ENCODE measurements around the gene MACROH2A1. TPM values are rescaled to one million over a fixed set of nuclear protein-coding genes. Genes with fewer than 3 reads are reported as not detected.
"Not testable (repeated sequence)": the region's sequence is repeated elsewhere in the genome, so short reads cannot be mapped to it uniquely, and the experiment has no call there.

The MACROH2A1 gene
- polyA plus RNA-seq, 1 donor = 99.9 TPM

DNA sequence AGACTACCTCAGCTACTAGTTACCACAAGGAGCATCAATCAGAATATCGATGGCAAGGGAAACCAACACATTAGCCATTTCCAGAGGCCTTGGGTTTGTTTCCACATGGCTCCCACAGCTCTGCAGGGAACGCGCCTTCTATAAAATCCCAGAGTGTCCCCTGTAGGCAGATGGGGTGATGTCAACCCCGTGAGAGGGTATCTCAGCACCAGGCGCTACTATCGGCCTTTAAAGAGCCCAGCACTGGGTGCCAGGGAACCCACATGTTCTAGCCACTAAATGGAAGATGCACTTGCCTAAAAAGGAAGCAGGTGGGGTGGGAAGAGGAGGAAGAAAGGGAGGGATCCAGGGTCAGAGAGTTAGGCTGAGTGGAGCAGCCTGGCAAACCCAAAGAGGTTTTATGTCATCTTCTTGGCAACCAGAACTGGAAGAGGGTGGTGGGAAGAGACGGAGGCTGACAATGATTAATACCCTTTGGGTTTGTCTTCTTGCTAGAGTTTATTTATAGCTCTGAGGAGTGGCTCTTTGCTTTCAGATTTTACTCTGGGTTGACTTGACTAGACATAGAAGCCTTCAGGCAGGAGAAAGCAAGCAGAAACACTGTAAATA is 19.9 kb downstream of the MACROH2A1 start:
- no peak for DNase-seq (ENCODE audit: low read depth)

- no peak for DNase-seq (ENCODE audit: low read depth)
These were observed 21.0 kb downstream of the MACROH2A1 start for GRCh38 chr5:135377751-135378680.

DNA sequence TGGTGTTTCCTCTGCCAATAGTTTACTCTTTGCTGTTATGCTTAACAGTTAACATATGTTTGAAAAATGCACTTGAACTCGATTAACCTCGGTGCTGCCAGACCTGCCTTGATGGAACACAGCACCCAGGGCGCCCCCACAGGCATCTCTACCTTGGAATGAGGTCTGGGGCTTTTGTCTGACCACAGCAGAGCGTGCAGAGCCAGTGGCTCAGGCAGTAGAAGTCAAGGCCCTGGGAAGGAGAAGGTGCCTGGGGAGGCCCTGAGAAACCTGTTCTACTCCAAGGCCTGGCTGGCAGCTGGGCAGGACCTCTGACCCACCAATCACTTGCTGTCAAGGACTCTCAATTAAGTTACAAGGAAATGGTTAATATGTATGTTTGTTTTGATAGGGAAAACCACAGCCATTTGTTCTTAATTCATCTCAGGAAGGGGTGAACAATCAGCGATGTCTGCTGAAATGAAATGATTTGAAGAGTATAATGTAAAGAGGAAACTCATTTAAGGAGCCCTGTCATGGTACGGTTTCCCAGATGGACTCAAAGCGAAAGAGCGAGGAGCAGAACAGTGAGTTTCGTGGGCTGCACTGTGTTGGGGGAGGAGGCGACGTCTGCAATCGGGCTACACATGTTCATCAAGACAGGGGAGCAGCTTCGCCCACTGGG is 21.9 kb downstream of the MACROH2A1 start:
- DNase-seq (ENCODE audit: low read depth) = no peak

- DNase-seq (ENCODE audit: low read depth) = no peak
These were observed 23.8 kb downstream of the MACROH2A1 start for GRCh38 chr5:135375040-135375793.

DNA sequence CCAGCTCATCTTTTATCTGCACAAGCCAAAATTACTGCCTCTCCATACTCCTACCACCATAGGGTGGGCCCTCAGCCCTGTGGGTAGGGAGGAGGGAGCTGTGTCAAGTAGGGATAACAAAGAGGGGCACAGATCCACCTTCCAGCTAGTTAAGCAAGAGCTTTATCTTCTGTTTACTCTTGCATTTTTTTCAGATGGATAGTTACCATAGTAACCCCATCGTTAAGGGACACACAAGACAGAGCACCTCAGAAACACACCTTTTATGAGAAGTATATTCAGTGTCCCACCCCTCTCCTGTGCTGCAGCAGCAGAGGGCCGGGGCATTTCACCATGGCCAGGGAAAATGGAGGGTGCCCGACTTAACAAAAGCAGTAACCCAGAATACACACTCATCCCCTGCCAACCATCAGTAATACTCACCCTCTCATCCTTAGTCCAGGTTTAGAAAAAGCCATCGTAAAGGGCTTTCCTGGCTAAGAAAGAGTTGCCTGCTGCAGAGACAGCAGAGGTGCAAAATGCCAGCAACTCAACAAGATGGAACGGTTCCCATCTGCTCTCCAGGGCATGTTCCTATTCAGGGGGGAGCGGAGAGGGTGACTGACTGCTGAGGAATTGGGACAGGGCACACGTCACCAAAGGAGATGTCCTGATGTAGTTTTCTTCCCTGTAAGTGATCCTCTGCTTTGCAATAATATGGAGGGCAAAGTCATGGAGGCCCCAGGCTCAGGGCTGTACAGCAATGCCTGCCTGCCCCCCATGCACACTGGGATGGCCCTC is 25.1 kb downstream of the MACROH2A1 start:
- DNase-seq (ENCODE audit: low read depth) = no peak

GRCh38 chr5:135372654-135373381 is 26.2 kb downstream of the MACROH2A1 start:
- DNase-seq (ENCODE audit: low read depth) = no peak

- no peak for DNase-seq (ENCODE audit: low read depth)
These were observed 27.3 kb downstream of the MACROH2A1 start for GRCh38 chr5:135371622-135372232.

DNA sequence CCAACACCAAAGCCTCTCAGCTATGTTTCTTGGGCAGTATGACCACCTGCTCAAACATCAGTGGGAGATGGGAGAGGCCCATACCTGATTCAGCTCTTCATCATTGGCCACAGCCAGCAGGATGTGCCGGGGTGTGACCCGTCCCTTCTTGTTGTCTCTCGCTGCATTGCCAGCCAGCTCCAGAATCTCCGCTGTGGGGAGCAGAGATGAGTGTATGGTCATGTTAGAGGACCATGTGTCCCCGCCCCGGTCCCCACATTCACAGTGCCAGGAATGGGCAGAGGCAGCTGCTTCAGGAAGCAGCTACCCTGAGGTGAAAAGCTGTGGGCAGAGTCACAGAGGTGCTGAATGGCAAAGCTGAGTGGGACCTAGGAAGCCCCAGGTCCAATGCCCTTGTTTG is 29.1 kb downstream of the MACROH2A1 start:
- DNase-seq (ENCODE audit: low read depth) = no peak

GRCh38 chr5:135367554-135367953 is 31.5 kb downstream of the MACROH2A1 start:
- no peak for DNase-seq (ENCODE audit: low read depth)

DNA sequence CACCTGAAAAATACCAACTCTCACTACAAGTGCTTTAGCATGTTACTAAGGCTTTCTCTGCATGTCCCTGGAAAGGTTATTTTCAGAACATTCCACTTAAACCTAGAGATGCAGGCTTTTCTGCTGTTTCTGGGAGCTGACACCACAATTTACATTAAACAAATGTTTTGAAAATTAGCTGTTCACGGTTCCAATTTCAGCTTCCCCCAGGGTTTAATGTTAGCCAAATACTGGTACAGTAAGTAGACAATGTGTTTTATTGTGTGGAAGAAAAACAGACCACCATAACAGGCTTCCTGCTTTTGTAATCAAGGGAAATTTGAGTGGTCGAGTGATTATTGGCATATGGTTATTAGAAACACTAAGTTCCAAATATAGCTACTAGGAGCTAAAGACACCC is 32.0 kb downstream of the MACROH2A1 start:
- no peak for DNase-seq (ENCODE audit: low read depth)

- no peak for DNase-seq (ENCODE audit: low read depth)
These were observed 33.8 kb downstream of the MACROH2A1 start for GRCh38 chr5:135365281-135365680.

GRCh38 chr5:135364421-135365262 is 34.4 kb downstream of the MACROH2A1 start:
- no peak for DNase-seq (ENCODE audit: low read depth)

DNA sequence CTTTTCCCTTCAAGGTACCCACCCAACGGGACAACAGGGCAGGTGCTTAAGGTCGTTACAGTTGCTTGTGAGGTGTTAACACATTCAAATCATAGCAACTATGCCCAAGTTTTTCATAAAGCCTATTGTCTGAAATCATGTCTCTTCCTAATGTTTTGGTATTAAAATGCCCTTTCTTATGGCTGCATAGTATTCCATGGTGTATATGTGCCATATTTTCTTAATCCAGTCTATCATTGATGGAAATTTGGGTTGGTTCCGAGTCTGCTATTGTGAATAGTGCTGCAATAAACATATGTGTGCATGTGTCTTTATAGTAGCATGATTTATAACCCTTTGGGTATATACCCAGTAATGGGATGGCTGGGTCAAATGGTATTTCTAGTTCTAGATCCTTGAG is 35.7 kb downstream of the MACROH2A1 start:
- DNase-seq (ENCODE audit: low read depth) = not testable (repeated sequence)

DNA sequence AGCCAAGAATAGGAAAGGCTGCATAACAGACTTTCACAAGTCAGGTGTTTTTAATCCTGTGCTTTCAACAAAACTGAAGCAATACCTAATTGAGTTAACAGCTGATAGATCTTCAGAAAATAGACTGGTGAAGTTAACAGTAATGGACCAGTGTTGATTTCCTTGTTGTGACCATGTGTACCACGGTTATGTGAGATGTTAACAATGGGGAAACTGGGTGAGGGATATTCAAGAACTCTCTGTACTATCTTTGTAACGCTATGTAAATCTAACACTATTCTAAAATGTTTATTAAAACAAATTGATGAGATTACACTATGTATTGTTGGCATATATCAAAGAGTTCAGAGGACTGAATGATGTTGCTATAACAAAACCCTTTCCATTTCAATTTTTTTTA is 36.9 kb downstream of the MACROH2A1 start:
- DNase-seq (ENCODE audit: low read depth) = no peak

- DNase-seq (ENCODE audit: low read depth) = no peak
These were observed 38.5 kb downstream of the MACROH2A1 start for GRCh38 chr5:135360278-135361274.

DNA sequence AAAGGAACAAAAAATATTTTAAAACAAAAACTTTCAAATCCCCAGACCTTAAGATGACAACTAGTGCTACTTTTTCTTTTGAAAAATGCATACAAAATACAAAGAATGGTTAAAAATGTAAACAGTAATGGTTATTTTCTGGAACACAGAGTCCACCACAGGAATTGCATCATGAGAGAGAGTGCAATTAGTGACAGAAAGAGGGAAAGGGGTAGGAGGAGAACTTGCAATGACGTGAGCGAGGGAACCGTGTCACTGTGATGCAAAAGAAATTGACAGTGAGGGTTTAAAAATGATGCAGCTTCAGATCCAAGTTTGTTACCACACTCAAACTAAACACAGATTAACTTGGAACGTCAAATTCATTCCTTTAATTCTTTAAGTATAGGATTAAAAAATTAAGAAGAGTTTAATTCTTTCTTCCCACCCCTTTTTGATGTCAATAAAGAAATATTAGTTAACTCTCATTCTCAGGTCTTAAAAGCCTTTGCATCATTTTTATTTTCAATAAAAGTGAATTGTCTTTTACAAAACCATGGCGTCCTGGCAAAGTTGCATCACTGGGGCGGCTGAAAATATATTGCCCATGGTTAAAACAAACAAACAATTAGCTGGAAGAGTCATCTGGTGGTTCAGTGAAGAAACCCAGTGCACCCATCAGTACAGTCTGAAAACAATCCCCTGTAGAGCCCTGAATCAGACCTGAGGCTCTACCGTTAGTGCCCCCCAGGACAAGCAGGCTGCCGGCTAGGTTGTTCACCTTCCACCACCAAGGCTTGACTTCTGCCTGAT is 39.5 kb downstream of the MACROH2A1 start:
- no peak for DNase-seq (ENCODE audit: low read depth)

- DNase-seq (ENCODE audit: low read depth) = no peak
These were observed 41.3 kb downstream of the MACROH2A1 start for GRCh38 chr5:135357685-135358084.
